A549 (cell line): ENCODE data around the gene MACROD1.

Experiments used
- BHLHE40 ChIP-seq: IDR thresholded peaks from 2 replicates; pipeline ENCODE4 v1.6.1; 2012; ENCODE audit warnings: low read depth, low read length, inconsistent platforms
- CHD2 ChIP-seq: fragments of 150-350 bp; IDR thresholded peaks from 2 replicates; pipeline ENCODE4 v1.6.1; 2014; ENCODE audit warnings: low read length; ENCODE audit not compliant: partially characterized antibody
- CTCF ChIP-seq: fragments of >200 bp; sonication (Bioruptor Twin); formaldehyde crosslinking; IDR thresholded peaks from 3 replicates; pipeline ENCODE4 v1.5.1; 2016
- EP300 ChIP-seq, 2 experiments: fragments of >200 bp; sonication (Bioruptor Twin); formaldehyde crosslinking; IDR thresholded peaks; 2 replicates in 1 of 2; 3 replicates in 1 of 2; pipeline ENCODE4 v1.6.1; 2016 to 2017
- HDAC2 ChIP-seq: fragments of 200-600 bp; sonication (generic); IDR thresholded peaks from 2 replicates; pipeline ENCODE4 v1.6.1; 2016
- JUN ChIP-seq, 2 experiments: fragments of >200 bp; sonication (Bioruptor Twin); formaldehyde crosslinking; IDR thresholded peaks; 2 replicates in 1 of 2; 3 replicates in 1 of 2; pipeline ENCODE4 v1.6.1; 2016 to 2017
- KDM5A ChIP-seq: fragments of 200-600 bp; sonication (generic); IDR thresholded peaks from 2 replicates; pipeline ENCODE4 v1.6.1; 2016; ENCODE audit warnings: antibody characterized with exemption, mild to moderate bottlenecking
- MAZ ChIP-seq: fragments of 150-350 bp; IDR thresholded peaks from 2 replicates; pipeline ENCODE4 v1.6.1; 2014; ENCODE audit warnings: antibody characterized with exemption, low read depth, low read length, borderline replicate concordance
- PHF8 ChIP-seq: fragments of 200-600 bp; sonication (generic); IDR thresholded peaks from 2 replicates; pipeline ENCODE4 v1.6.1; 2016; ENCODE audit warnings: low read depth, mild to moderate bottlenecking, antibody characterized with exemption, moderate library complexity, borderline replicate concordance
- POLR2A ChIP-seq: IDR thresholded peaks from 2 replicates; pipeline ENCODE4 v1.6.1; 2012; ENCODE audit warnings: mild to moderate bottlenecking, low read length
- POLR2AphosphoS2 ChIP-seq: conservative IDR thresholded peaks from 2 replicates; pipeline ENCODE4 v1.6.1; 2012; ENCODE audit warnings: low read length, improper control_type of control experiment, inconsistent platforms
- RFX5 ChIP-seq: fragments of 450-650 bp; IDR thresholded peaks from 2 replicates; pipeline ENCODE4 v1.7.1; 2014; ENCODE audit warnings: antibody characterized with exemption, mild to moderate bottlenecking, moderate library complexity
- TF ChIP-seq, protein P1 (sequence below): fragments of 250-450 bp; sonication (Bioruptor Pico); IDR thresholded peaks from 2 replicates; pipeline ENCODE4 v1.5.0; 2021; ENCODE audit warnings: mild to moderate bottlenecking, moderate library complexity, borderline replicate concordance
- TF ChIP-seq, protein P2 (sequence below): fragments of 150-350 bp; IDR thresholded peaks from 2 replicates; pipeline ENCODE4 v1.6.1; 2014; ENCODE audit warnings: low read depth, mild to moderate bottlenecking, low read length

GRCh38 chr11:64146036-64146955 lies 19.6 kb downstream of the MACROD1 start:
- peak; percentile 74 for TF ChIP-seq CTCF
- no peak for TF ChIP-seq POLR2A
- no peak for TF ChIP-seq MAZ
- no peak for TF ChIP-seq CHD2
- no peak for TF ChIP-seq JUN (IDR thresholded peaks at IDR 0.05)
- TF ChIP-seq EP300 (IDR thresholded peaks at IDR 0.05): no peak
- TF ChIP-seq KDM5A: no peak
- TF ChIP-seq, protein P1, sequence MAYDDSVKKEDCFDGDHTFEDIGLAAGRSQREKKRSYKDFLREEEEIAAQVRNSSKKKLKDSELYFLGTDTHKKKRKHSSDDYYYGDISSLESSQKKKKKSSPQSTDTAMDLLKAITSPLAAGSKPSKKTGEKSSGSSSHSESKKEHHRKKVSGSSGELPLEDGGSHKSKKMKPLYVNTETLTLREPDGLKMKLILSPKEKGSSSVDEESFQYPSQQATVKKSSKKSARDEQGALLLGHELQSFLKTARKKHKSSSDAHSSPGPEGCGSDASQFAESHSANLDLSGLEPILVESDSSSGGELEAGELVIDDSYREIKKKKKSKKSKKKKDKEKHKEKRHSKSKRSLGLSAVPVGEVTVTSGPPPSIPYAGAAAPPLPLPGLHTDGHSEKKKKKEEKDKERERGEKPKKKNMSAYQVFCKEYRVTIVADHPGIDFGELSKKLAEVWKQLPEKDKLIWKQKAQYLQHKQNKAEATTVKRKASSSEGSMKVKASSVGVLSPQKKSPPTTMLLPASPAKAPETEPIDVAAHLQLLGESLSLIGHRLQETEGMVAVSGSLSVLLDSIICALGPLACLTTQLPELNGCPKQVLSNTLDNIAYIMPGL (CRISPR knock-in tag): no peak
- no peak for TF ChIP-seq RFX5
- TF ChIP-seq, protein P2, sequence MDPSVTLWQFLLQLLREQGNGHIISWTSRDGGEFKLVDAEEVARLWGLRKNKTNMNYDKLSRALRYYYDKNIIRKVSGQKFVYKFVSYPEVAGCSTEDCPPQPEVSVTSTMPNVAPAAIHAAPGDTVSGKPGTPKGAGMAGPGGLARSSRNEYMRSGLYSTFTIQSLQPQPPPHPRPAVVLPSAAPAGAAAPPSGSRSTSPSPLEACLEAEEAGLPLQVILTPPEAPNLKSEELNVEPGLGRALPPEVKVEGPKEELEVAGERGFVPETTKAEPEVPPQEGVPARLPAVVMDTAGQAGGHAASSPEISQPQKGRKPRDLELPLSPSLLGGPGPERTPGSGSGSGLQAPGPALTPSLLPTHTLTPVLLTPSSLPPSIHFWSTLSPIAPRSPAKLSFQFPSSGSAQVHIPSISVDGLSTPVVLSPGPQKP: no peak
- no peak for TF ChIP-seq POLR2AphosphoS2
- TF ChIP-seq BHLHE40: no peak
- TF ChIP-seq PHF8: no peak
- TF ChIP-seq HDAC2: no peak
